GM18517 (cell line): ENCODE results near the gene CKAP5.
"Not testable (repeated sequence)": the region's sequence is repeated elsewhere in the genome, so short reads cannot be mapped to it uniquely, and the experiment has no call there.

Source experiments
- ATAC-seq: cut with Tn5 transposase; IDR thresholded peaks from one replicate; pipeline ENCODE4 v1.9.1; 2021; ENCODE audit warnings: mild to moderate bottlenecking, moderate library complexity; ENCODE audit not compliant: unreplicated experiment

The CKAP5 gene

GRCh38 chr11:46729110-46730027 is 116.7 kb downstream of the CKAP5 start:
- no peak for ATAC-seq

DNA sequence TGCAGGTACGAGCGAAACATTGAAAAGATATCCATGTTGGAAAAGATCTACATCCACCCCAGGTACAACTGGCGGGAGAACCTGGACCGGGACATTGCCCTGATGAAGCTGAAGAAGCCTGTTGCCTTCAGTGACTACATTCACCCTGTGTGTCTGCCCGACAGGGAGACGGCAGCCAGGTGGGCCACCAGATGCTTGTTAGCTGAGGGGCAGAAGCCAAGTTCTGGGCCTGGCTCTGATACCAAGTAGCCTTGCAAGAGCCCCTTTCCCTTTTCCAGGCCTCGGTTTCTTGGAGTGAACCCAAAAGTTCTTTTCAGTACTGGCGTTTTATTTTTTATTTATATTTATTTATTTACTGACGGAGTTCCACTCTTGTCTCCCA is 117.4 kb downstream of the CKAP5 start:
- no peak for ATAC-seq

DNA sequence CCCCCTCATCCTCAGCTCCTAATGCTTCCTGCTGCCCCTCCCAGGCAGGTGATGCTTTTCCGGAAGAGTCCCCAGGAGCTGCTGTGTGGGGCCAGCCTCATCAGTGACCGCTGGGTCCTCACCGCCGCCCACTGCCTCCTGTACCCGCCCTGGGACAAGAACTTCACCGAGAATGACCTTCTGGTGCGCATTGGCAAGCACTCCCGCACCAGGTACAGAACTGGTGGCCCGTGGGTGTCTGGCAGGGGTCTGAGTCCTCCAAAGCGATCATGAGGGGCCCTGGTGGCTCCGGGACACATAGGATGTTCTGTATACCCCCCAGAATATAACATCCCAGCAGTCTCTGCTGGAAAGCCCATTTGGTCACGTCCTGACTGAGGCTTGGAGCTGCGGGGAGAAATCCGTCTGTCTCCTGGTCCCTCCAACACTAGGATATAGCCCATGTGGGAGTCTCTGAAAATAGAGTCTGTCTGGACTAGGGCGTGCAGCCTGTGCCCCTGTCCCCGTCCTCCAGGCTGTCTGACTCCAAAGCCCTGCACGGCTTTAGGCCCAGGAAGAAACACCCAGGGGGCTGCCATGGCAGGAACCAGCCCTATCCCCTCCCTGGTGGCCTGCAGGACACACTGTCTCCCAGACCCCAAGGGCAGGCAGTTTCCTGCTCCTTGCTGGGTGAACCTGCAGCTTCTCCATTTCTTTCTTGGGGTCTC is 118.0 kb downstream of the CKAP5 start:
- ATAC-seq, result no peak

DNA sequence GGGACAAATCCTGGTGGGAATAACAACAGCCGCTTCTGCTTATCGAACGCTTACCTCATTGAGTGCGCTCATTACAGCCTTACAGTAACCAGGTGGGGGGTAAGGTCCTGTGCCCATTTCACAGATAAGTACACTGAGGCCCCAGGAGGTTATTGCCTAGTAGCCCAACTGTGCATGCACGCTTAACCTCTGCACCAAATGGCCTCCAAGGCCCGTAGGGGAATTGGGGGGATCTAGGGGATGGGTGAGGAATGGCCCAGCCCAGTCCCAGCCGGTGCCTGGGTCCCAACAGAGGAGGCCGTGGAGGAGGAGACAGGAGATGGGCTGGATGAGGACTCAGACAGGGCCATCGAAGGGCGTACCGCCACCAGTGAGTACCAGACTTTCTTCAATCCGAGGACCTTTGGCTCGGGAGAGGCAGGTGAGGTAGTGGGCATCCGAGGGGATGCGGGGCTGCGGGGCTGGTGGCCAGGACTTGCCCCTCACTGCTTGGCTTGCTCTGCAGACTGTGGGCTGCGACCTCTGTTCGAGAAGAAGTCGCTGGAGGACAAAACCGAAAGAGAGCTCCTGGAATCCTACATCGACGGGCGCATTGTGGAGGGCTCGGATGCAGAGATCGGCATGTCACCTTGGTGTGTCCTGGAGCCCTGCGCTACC is 119.7 kb downstream of the CKAP5 start:
- ATAC-seq, result no peak

- no peak for ATAC-seq
Measured at GRCh38 chr11:46725338-46726205, 120.5 kb downstream of the CKAP5 start.

DNA sequence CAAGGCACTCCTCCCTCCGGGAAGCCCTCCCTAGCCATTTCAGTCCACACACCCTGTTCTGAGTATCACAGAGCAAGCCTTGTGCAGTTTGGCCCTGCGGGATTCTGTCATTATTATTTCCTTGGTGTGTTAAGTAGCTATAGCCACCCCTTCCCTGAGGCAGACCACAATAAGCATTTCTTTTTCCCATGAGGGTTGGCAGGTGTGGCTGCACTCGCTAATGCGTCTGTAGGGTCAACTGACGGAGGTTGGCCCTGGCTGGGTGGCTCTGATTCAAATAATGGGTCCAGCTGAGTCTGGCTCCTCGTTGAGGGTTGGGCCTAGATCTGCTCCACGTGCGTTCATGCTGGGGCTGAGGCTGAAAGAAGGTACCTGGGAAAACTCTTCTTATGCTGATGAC is 122.0 kb downstream of the CKAP5 start:
- ATAC-seq, result no peak

GRCh38 chr11:46723359-46723680 is 122.8 kb downstream of the CKAP5 start:
- no peak for ATAC-seq

- ATAC-seq, result no peak
Measured at GRCh38 chr11:46722566-46723358, 123.3 kb downstream of the CKAP5 start.

DNA sequence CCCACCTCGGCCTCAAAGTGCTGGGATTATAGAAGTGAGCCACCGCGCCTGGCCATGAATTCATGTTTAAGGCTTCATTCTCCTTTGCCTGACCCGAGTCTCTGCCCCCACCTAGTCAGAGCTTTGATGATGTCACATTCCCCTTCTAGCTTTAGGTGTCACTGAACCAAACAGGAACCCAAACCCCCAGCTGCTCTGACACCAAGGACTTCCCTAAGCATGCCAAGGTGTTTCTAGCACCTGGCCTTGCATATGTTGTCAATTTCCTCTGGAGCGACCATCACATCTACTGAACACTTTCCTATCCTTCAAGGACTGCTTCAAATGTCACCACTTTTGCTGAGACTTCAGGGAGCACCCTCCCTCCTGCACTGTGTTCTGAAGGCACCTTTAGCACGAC is 124.8 kb downstream of the CKAP5 start:
- ATAC-seq, result no peak

DNA sequence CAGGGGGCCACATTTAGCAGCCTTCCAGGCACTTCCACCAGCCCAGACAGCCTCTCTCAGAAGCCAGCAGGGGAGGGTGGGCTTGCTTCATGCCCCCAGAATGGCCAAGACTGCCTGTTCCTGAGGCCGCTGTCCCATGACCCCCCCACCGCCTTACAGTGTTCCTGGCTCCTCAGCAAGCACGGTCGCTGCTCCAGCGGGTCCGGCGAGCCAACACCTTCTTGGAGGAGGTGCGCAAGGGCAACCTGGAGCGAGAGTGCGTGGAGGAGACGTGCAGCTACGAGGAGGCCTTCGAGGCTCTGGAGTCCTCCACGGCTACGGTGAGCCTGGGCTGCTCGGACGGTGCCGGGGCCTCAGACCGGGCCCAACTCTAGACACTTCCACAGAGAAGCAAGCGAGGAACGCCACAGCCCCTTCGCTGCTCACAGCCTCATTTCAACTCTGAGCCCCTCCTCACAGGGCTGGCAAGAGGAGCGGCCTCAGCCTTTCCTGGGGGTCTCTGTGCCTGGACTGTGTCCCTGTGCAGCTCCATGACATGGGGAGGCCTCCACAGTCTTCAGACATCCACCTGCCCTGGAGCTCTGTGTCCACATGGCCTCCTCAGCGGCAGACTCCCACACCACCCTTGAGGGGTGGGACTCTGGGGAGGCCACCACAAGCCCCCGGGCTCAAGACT is 126.4 kb downstream of the CKAP5 start:
- no peak for ATAC-seq

- no peak for ATAC-seq
Measured at GRCh38 chr11:46719048-46719542, 127.0 kb downstream of the CKAP5 start, which contains the start of gene F2. Gene F2, plus strand, starts transcription at chr11:46719213. Its CDS starts 23 bp downstream, at chr11:46719236.

DNA sequence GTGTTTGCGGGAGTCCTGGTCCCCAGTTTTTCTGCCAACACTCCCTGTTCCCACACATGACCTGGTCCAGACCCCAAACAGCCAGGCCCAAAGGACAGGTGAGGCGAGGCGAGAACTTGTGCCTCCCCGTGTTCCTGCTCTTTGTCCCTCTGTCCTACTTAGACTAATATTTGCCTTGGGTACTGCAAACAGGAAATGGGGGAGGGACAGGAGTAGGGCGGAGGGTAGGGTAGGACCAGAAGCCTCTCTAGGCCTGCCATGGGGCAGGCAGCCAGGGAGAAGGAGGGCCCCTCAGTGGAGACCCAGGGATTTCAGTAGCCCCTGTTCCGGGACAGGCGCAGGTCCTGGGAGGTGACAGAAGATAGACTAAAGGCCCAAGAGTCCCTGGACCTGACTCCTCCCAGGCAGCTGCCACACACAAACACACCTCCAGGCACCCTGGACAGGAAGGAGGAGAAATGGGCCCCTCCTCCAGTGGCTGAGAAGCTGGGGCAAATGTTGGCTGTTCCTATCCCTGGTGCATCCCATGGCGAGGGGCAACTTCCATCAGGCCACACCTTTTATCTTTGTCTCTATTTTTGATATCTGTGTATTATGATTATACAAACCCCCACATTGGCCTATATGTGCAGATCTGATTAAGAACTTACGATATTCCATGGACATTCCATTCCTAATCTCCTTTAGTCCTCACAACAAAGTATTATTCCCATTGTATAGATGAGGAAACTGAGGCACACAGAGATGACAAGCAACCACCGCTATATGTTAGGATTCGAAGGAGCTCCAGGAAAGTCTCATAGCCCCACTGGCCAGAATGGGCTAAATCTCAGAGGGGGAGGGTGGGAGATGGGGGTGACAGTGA is 127.7 kb downstream of the CKAP5 start:
- no peak for ATAC-seq

DNA sequence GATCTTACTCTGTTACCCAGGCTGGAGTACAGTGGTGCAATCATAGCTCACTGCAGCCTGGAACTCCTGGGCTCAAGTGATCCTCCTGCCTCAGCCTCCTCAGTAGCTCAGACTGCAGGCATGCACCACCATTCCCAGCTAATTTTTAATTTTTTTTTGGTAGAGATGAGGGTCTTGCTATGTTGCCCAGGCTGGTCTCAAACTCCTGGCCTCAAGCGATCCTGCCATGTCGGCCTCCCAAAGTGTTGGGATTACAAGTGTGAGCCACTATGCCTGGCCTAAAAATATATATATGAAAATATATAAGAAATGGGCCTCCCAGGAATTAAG is 128.3 kb downstream of the CKAP5 start:
- ATAC-seq, result not testable (repeated sequence)

DNA sequence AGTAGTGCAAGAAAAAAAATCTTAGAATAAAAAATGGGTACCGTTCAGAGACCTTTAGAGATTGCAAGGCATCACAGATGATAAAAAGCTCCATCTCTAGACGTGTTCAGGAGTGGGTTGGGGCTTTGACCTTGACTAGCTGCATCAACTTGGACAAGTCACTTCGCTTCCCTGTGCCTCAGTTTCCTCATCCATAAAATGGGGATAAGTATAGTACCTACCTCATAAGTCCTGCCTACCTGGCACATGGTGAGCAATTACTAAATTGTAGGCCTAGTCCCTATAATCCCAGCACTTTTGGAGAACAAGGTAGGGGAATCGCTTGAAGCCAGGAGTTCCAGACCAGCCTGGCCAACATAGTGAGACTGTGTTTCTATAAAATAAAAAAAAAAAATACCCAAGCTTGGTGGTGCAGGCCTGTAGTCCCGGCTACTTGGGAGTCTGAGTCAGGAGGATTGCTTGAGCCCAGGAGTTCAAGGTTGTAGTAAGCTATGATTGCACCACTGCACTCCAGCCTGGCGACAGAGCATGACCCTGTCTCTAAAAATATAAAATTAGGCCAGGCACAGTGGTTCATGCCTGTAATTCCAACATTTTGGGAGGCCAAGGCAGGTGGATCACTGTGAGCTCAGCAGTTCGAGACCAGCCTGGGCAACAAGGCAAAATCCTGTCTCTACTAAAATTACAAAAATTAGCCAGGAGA is 133.1 kb downstream of the CKAP5 start:
- ATAC-seq, result no peak

DNA sequence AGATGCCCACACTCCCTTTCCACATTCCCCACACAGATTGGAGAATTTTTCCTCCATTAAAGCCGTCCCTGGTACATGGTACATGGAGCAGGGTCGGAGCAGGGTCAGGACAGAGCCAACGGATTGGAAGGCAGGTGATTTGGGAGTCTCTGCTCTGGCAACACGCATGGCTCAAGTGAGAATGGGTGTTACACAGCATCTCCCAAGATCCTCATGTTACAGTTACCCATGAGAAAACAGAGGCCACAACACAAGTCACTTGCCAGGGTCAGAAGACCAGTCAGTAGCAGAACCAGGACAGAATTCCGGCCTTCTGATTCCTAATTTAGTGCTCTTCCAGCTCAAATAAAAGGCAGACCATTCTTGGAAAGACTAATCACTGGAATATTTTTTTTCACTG is 134.8 kb downstream of the CKAP5 start:
- ATAC-seq, result no peak

DNA sequence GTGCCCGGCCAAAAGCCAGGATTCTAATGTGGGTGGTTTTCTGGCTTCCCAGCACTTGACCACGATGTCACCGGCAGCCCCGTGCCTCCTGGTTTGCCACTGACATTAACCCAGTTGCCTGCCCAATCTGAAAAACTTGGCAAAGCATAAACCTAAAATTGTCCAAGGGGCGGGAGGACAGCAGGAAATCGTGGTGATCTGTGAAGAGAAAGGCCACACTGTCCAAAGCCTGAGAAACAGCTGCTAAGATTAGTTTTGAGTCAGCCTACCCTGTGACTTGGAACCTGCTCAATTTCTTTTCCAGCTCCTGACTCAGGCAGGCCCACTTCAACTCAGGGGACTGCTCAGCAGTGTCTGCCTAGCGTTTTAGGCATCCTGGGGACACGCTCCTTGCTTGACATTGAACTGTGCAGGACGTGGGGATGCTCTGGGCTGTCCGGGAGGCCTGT is 135.2 kb downstream of the CKAP5 start:
- no peak for ATAC-seq

DNA sequence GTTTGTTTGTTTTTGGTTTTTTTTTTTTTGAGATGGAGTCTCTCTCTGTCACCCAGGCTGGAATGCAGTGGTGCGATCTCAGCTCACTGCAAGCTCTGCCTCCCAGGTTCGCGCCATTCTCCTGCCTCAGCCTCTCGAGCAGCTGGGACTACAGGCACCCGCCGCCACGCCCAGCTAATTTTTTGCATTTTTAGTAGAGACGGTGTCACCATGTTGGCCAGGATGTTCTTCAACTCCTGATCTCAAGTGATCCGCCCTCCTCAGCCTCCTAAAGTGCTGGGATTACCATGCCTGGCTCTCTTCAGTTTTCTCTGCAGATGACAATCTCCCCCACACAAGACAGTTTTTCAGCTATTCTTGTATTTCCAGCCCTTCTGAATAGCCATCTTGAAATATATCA is 136.7 kb downstream of the CKAP5 start:
- not testable (repeated sequence) for ATAC-seq

DNA sequence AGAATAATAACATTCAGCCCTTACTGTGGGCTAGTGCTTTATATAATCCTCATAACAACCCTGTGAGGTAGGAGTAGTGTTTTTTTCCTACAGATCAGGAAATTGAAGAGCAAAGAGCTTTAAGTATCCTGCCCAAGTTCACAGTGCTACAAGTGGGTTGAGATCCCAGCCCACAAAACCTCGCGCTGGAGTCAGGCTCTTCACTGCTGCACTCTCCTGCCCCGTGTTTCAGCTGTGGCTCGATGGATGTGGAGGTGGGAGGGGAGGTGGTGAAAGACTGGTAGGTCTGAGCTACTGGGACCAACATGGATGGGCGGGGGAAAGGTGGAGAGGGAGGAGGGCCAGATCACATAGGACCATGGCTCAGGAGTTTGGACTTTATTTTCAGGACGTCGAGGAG is 139.2 kb downstream of the CKAP5 start:
- ATAC-seq, result no peak
